WTC11 (cell line): Measurements from ENCODE around the gene YKT6. TPM values are rescaled to one million over a fixed set of nuclear protein-coding genes. Genes with fewer than 3 reads are reported as not detected.

ENCODE experiments used
- ATAC-seq: fragments of 200-7000 bp; cut with Tn5 transposase; 2 replicates; pipeline ENCODE4 v1.10.0; 2021; ENCODE audit warnings: mild to moderate bottlenecking, moderate library complexity
- CTCF ChIA-PET: fragments of 300-600 bp; sonication (Branson Sonifier 250); formaldehyde crosslinking; loops from one replicate; lab custom pipeline; 2021; ENCODE audit warnings: antibody characterized with exemption; lab: Charles Lee
- POLR2A ChIA-PET: fragments of 350-600 bp; sonication (Branson Sonifier 250); formaldehyde crosslinking; loops from one replicate; lab custom pipeline; 2021; ENCODE audit warnings: antibody characterized with exemption; lab: Charles Lee
- DNase-seq: peaks from one replicate; pipeline ENCODE4 v3.0.0; 2021; ENCODE audit warnings: low spot score
- H3K27ac Mint-ChIP-seq: 2 replicates; pipeline ENCODE4 v1.8.0; 2021; ENCODE audit warnings: mixed read lengths
- H3K27me3 Mint-ChIP-seq: 2 replicates; pipeline ENCODE4 v1.8.0; 2021; ENCODE audit warnings: low read depth, mild to moderate bottlenecking, moderate library complexity, mixed read lengths
- H3K36me3 Mint-ChIP-seq: 2 replicates; pipeline ENCODE4 v1.8.0; 2021; ENCODE audit warnings: mixed read lengths
- H3K4me1 Mint-ChIP-seq: 2 replicates; pipeline ENCODE4 v1.8.0; 2022; ENCODE audit warnings: mixed read lengths
- H3K4me3 Mint-ChIP-seq: 2 replicates; pipeline ENCODE4 v1.8.0; 2021; ENCODE audit warnings: mild to moderate bottlenecking, moderate library complexity, mixed read lengths
- H3K9me3 Mint-ChIP-seq: 2 replicates; pipeline ENCODE4 v1.8.0; 2021; ENCODE audit warnings: mixed read lengths
- CBFB ChIP-seq: sonication (generic); formaldehyde crosslinking; IDR thresholded peaks from 2 replicates; pipeline ENCODE4 v1.8.1; 2022; ENCODE audit warnings: mild to moderate bottlenecking, low read depth, missing genetic modification reagents
- E2F1 ChIP-seq: sonication (generic); formaldehyde crosslinking; IDR thresholded peaks from 2 replicates; pipeline ENCODE4 v1.8.0; 2022; ENCODE audit warnings: mild to moderate bottlenecking, missing genetic modification reagents
- ESRRA ChIP-seq: sonication (generic); formaldehyde crosslinking; IDR thresholded peaks from 2 replicates; pipeline ENCODE4 v1.8.1; 2022; ENCODE audit warnings: mild to moderate bottlenecking, missing genetic modification reagents, borderline replicate concordance
- FOXP1 ChIP-seq: sonication (generic); formaldehyde crosslinking; IDR thresholded peaks from 2 replicates; pipeline ENCODE4 v1.8.0; 2022; ENCODE audit warnings: missing genetic modification reagents, mild to moderate bottlenecking, moderate library complexity, borderline replicate concordance
- FOXP4 ChIP-seq: sonication (generic); formaldehyde crosslinking; IDR thresholded peaks from 2 replicates; pipeline ENCODE4 v1.8.0; 2022; ENCODE audit warnings: mild to moderate bottlenecking, missing genetic modification reagents
- GRHL2 ChIP-seq: fragments of 250-450 bp; sonication (Bioruptor Pico); IDR thresholded peaks from 2 replicates; pipeline ENCODE4 v1.8.0; 2022; ENCODE audit warnings: mild to moderate bottlenecking, moderate library complexity; ENCODE audit not compliant: insufficient replicate concordance, severe bottlenecking
- GTF2I ChIP-seq: fragments of 250-450 bp; sonication (Bioruptor Pico); conservative IDR thresholded peaks from 2 replicates; pipeline ENCODE4 v1.4.0; 2021; ENCODE audit warnings: mild to moderate bottlenecking
- IRF1 ChIP-seq: sonication (generic); formaldehyde crosslinking; IDR thresholded peaks from 2 replicates; pipeline ENCODE4 v1.8.0; 2023; ENCODE audit warnings: missing genetic modification reagents
- MXD4 ChIP-seq: fragments of 250-450 bp; sonication (Bioruptor Pico); IDR thresholded peaks from 2 replicates; pipeline ENCODE4 v1.8.0; 2021; ENCODE audit warnings: mild to moderate bottlenecking, moderate library complexity, borderline replicate concordance
- NFATC4 ChIP-seq: fragments of 250-450 bp; sonication (Bioruptor Pico); IDR thresholded peaks from 2 replicates; pipeline ENCODE4 v1.9.0; 2021; ENCODE audit warnings: mild to moderate bottlenecking
- NFE2L1 ChIP-seq: sonication (generic); formaldehyde crosslinking; IDR thresholded peaks from 2 replicates; pipeline ENCODE4 v1.8.1; 2023; ENCODE audit warnings: missing genetic modification reagents
- SMAD3 ChIP-seq: sonication (generic); formaldehyde crosslinking; IDR thresholded peaks from 2 replicates; pipeline ENCODE4 v1.8.0; 2022; ENCODE audit warnings: missing genetic modification reagents, mild to moderate bottlenecking, borderline replicate concordance
- ZNF232 ChIP-seq: sonication (generic); formaldehyde crosslinking; IDR thresholded peaks from 2 replicates; pipeline ENCODE4 v1.8.0; 2022; ENCODE audit warnings: mild to moderate bottlenecking, missing genetic modification reagents
- ZNF425 ChIP-seq: fragments of 250-450 bp; sonication (Bioruptor Pico); conservative IDR thresholded peaks from 2 replicates; pipeline ENCODE4 v1.9.0; 2021; ENCODE audit warnings: mild to moderate bottlenecking
- total RNA-seq: library from RNA; stranded (reverse); gene quantifications from 3 replicates; pipeline ENCODE4 v1.2.3, GENCODE V29; 2021
- TF ChIP-seq, protein P1 (sequence below): fragments of 250-450 bp; sonication (Bioruptor Pico); IDR thresholded peaks from 2 replicates; pipeline ENCODE4 v2.1.2; 2022; ENCODE audit warnings: mild to moderate bottlenecking, moderate library complexity
- TF ChIP-seq, protein P2 (sequence below): sonication (generic); formaldehyde crosslinking; IDR thresholded peaks from 2 replicates; pipeline ENCODE4 v1.8.0; 2023; ENCODE audit warnings: missing genetic modification reagents, mild to moderate bottlenecking, borderline replicate concordance
- TF ChIP-seq, protein P3 (sequence below): sonication (generic); formaldehyde crosslinking; conservative IDR thresholded peaks from 2 replicates; pipeline ENCODE4 v1.8.1; 2022; ENCODE audit warnings: mild to moderate bottlenecking, missing genetic modification reagents
- TF ChIP-seq, protein P4 (sequence below): sonication (generic); formaldehyde crosslinking; conservative IDR thresholded peaks from 2 replicates; pipeline ENCODE4 v1.8.1; 2023; ENCODE audit warnings: mild to moderate bottlenecking, low read depth, missing genetic modification reagents, moderate library complexity

The YKT6 gene
- total RNA-seq, 1 experiment from 2014 or later = 102 TPM

DNA sequence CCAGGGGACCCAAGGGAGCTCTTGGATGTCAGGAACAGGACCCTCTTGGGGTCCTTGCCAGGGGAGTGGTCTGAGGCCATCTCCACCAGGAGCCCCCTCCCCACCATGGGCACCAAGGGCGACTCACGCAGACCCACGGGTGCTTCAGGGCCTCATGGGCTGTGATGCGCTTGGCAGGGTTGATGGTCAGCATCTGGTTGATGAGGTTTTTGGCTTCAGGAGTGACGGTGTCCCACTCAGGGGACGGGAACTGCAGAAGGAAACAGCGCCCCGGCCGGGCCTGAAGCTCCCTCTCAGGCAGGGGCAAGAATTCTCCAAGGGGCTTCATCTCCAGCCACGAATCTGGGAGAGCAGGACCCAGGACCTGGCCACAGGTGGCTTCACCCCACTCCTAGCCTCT lies 41.3 kb downstream of the YKT6 start:
- DNase-seq = no peak
- no peaks in the 10 kb centered on the region for H3K9me3 Mint-ChIP-seq
- TF ChIP-seq, protein P1, sequence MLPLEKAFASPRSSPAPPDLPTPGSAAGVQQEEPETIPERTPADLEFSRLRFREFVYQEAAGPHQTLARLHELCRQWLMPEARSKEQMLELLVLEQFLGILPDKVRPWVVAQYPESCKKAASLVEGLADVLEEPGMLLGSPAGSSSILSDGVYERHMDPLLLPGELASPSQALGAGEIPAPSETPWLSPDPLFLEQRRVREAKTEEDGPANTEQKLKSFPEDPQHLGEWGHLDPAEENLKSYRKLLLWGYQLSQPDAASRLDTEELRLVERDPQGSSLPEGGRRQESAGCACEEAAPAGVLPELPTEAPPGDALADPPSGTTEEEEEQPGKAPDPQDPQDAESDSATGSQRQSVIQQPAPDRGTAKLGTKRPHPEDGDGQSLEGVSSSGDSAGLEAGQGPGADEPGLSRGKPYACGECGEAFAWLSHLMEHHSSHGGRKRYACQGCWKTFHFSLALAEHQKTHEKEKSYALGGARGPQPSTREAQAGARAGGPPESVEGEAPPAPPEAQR (CRISPR knock-in tag) = no peak
- TF ChIP-seq, protein P2, sequence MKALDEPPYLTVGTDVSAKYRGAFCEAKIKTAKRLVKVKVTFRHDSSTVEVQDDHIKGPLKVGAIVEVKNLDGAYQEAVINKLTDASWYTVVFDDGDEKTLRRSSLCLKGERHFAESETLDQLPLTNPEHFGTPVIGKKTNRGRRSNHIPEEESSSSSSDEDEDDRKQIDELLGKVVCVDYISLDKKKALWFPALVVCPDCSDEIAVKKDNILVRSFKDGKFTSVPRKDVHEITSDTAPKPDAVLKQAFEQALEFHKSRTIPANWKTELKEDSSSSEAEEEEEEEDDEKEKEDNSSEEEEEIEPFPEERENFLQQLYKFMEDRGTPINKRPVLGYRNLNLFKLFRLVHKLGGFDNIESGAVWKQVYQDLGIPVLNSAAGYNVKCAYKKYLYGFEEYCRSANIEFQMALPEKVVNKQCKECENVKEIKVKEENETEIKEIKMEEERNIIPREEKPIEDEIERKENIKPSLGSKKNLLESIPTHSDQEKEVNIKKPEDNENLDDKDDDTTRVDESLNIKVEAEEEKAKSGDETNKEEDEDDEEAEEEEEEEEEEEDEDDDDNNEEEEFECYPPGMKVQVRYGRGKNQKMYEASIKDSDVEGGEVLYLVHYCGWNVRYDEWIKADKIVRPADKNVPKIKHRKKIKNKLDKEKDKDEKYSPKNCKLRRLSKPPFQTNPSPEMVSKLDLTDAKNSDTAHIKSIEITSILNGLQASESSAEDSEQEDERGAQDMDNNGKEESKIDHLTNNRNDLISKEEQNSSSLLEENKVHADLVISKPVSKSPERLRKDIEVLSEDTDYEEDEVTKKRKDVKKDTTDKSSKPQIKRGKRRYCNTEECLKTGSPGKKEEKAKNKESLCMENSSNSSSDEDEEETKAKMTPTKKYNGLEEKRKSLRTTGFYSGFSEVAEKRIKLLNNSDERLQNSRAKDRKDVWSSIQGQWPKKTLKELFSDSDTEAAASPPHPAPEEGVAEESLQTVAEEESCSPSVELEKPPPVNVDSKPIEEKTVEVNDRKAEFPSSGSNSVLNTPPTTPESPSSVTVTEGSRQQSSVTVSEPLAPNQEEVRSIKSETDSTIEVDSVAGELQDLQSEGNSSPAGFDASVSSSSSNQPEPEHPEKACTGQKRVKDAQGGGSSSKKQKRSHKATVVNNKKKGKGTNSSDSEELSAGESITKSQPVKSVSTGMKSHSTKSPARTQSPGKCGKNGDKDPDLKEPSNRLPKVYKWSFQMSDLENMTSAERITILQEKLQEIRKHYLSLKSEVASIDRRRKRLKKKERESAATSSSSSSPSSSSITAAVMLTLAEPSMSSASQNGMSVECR (CRISPR knock-in tag) = no peak
- no peak for TF ChIP-seq ZNF232
- no peak for TF ChIP-seq FOXP4
- no peak for TF ChIP-seq MXD4 (CRISPR knock-in tag)
- no peak for TF ChIP-seq E2F1 (CRISPR knock-in tag)
- no peak for TF ChIP-seq NFATC4 (CRISPR knock-in tag)
- TF ChIP-seq FOXP1 = no peak
- no peak for TF ChIP-seq CBFB (CRISPR knock-in tag)
- no peak for TF ChIP-seq NFE2L1 (CRISPR knock-in tag)
- no peak for TF ChIP-seq GTF2I (CRISPR knock-in tag)
- TF ChIP-seq, protein P3, sequence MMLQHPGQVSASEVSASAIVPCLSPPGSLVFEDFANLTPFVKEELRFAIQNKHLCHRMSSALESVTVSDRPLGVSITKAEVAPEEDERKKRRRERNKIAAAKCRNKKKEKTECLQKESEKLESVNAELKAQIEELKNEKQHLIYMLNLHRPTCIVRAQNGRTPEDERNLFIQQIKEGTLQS (CRISPR knock-in tag) = no peak
- no peak for TF ChIP-seq ZNF425
- no peak for TF ChIP-seq SMAD3 (CRISPR knock-in tag)
- no peak for TF ChIP-seq IRF1 (CRISPR knock-in tag)
- no peak for TF ChIP-seq GRHL2 (CRISPR knock-in tag)
- TF ChIP-seq, protein P4, sequence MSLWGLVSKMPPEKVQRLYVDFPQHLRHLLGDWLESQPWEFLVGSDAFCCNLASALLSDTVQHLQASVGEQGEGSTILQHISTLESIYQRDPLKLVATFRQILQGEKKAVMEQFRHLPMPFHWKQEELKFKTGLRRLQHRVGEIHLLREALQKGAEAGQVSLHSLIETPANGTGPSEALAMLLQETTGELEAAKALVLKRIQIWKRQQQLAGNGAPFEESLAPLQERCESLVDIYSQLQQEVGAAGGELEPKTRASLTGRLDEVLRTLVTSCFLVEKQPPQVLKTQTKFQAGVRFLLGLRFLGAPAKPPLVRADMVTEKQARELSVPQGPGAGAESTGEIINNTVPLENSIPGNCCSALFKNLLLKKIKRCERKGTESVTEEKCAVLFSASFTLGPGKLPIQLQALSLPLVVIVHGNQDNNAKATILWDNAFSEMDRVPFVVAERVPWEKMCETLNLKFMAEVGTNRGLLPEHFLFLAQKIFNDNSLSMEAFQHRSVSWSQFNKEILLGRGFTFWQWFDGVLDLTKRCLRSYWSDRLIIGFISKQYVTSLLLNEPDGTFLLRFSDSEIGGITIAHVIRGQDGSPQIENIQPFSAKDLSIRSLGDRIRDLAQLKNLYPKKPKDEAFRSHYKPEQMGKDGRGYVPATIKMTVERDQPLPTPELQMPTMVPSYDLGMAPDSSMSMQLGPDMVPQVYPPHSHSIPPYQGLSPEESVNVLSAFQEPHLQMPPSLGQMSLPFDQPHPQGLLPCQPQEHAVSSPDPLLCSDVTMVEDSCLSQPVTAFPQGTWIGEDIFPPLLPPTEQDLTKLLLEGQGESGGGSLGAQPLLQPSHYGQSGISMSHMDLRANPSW (CRISPR knock-in tag) = no peak
- no peak for TF ChIP-seq ESRRA
- ChIA-PET POLR2A (no interaction called here), CTCF (interaction anchor here (1.5 to 3.1 kb wide), 6 partner anchors 24 to 324 kb away, joined by 5 to 27 read pairs (median 20); no protein-coding TSS in a partner anchor)
- no peaks in the 10 kb centered on the region; the same call in 1 of the 2 replicates for H3K27me3 Mint-ChIP-seq
- no peak overlapping the region for H3K4me3 Mint-ChIP-seq
- no peaks in the 10 kb centered on the region for H3K4me1 Mint-ChIP-seq
- H3K36me3 Mint-ChIP-seq = no peaks in the 10 kb centered on the region
- H3K27ac Mint-ChIP-seq = no peak overlapping the region
- ATAC-seq = no peak
